Psoas muscle (tissue), 8 donors: Measurements from ENCODE around the gene KHDRBS1. TPM values are rescaled to one million over a fixed set of nuclear protein-coding genes. Genes with fewer than 3 reads are reported as not detected.
A peak's percentile ranks its signal among the peaks of the same experiment; 100 is the strongest.

Experiments used
- ATAC-seq, 4 donors: fragments of 200-7000 bp; cut with Tn5 transposase; one replicate each; pipeline ENCODE4 v1.9.1; 2020; ENCODE audit warnings: moderate library complexity in 3 of 4, mild to moderate bottlenecking in 2 of 4
- DNase-seq, 2 donors: peaks; one replicate each; pipeline ENCODE4 v3.0.0-alpha.2; 2020
- H3K27ac ChIP-seq: fragments of 200-600 bp; one replicate; pipeline ENCODE4 v1.8.0; 2022
- H3K27me3 ChIP-seq, 3 donors: fragments of 200-600 bp in 1 of 3; one replicate each; pipeline versions ENCODE4 v1.6.1 to v1.8.0; 2013 to 2022; ENCODE audit warnings: low read length in 2 of 3, mild to moderate bottlenecking in 2 of 3, moderate library complexity in 1 of 3; ENCODE audit not compliant: insufficient read depth in 3 of 3
- H3K36me3 ChIP-seq, 2 donors: fragments of 200-600 bp in 1 of 2; one replicate each; pipeline versions ENCODE4 v1.6.1 to v1.8.0; 2013 to 2022; ENCODE audit warnings: low read depth in 1 of 2, mild to moderate bottlenecking in 1 of 2, moderate library complexity in 1 of 2; ENCODE audit not compliant: insufficient read depth in 1 of 2
- H3K4me1 ChIP-seq: fragments of 200-600 bp; one replicate; pipeline ENCODE4 v1.8.0; 2022
- H3K4me3 ChIP-seq: fragments of 200-600 bp; one replicate; pipeline ENCODE4 v1.8.0; 2022; ENCODE audit warnings: mild to moderate bottlenecking
- H3K9me3 ChIP-seq: fragments of 200-600 bp; one replicate; pipeline ENCODE4 v1.8.0; 2022
- WGBS, 3 donors: extraction: QIAGEN DNeasy Blood & Tissue Kit; methylation state at CpG; one replicate each; pipeline versions ENCODE4 v1.1.6 to v1.1.7; 2013; 5-methylcytosine and 5-hydroxymethylcytosine counted together
- intact Hi-C, 2 donors: fragments of 100-400 bp; cut with DNase I; formaldehyde crosslinking; loops; one replicate each; pipeline versions ENCODE4 v1.11.0 to v1.14.2; 2022
- polyA plus RNA-seq, 3 donors: library from polyadenylated mRNA; stranded (reverse); fragments of 200-250 nt; gene quantifications; one replicate each; pipeline ENCODE4 v1.2.3, GENCODE V29; 2013
- total RNA-seq, 4 donors: library from RNA; stranded (reverse); fragmentation: NEBNext Ultra II Directional in 2 of 4; extraction: Animal tissue kit (Norgen Biotek cat#: 25700) in 2 of 4; gene quantifications; one replicate each; pipeline versions ENCODE4 v1.2.1 to v1.2.4, GENCODE V29; 2021 to 2023
- TF ChIP-seq, protein P1 (sequence below): fragments of 200-600 bp; IDR thresholded peaks from one replicate; pipeline ENCODE4 v1.8.0; 2022; ENCODE audit warnings: antibody characterized with exemption
- donor health status: healthy with polysubstance abuse.
- donor health status: DM: no; HTN: no; CAD: no; lungs with moderate emphysema.
- donor health status: Bipolar disorder and iron deficiency.
- donor health status: healthy.
- donor health status: DM: yes; HTN: yes; CAD: no.
- donor health status: DM: no; HTN: no; CAD: no.
- donor health status: DM: no; HTN: no; CAD: no.
- donor health status: DM: yes; HTN: yes; CAD: no.

Gene KHDRBS1
- total and polyA plus RNA-seq, 7 donors: 30.6 to 64.5 (median 46.5) TPM

DNA sequence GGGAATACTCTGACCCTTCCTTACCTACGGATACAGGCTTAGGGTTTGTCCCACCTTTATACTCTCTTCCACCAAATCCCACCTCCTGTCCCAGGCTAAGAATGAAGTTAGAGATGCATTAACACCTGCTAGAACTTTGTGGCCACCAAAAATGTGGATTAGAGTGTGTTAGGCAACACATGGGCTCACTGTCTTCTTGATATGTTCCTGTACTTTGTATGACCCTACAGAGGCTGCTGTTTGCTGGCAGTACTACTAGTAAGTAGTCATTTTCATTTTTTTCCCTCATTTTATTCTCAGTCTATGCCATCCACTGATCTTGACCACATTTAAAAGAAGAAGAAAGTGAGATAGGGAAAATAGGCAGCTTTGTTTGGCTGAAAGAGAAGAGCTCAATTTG lies 38.0 kb downstream of the KHDRBS1 start:
- Histone ChIP-seq H3K27me3 (no peaks in the 10 kb centered on the region), H3K9me3 (no peaks in the 10 kb centered on the region), H3K4me3 (no peak overlapping the region), H3K27ac (no peak overlapping the region), H3K4me1 (no peaks in the 10 kb centered on the region), H3K36me3 (peaks cover 0 to 13% of the 10 kb centered on the region in 2 donors)
- DNase-seq (no peak), ATAC-seq (no peak)
- TF ChIP-seq, protein P1, sequence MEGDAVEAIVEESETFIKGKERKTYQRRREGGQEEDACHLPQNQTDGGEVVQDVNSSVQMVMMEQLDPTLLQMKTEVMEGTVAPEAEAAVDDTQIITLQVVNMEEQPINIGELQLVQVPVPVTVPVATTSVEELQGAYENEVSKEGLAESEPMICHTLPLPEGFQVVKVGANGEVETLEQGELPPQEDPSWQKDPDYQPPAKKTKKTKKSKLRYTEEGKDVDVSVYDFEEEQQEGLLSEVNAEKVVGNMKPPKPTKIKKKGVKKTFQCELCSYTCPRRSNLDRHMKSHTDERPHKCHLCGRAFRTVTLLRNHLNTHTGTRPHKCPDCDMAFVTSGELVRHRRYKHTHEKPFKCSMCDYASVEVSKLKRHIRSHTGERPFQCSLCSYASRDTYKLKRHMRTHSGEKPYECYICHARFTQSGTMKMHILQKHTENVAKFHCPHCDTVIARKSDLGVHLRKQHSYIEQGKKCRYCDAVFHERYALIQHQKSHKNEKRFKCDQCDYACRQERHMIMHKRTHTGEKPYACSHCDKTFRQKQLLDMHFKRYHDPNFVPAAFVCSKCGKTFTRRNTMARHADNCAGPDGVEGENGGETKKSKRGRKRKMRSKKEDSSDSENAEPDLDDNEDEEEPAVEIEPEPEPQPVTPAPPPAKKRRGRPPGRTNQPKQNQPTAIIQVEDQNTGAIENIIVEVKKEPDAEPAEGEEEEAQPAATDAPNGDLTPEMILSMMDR: no peak
- intact Hi-C loops: no loop called here
- 86 to 93% (median 89%) methylated on average over 1 of the region's 1 CpG for WGBS, 3 donors

DNA sequence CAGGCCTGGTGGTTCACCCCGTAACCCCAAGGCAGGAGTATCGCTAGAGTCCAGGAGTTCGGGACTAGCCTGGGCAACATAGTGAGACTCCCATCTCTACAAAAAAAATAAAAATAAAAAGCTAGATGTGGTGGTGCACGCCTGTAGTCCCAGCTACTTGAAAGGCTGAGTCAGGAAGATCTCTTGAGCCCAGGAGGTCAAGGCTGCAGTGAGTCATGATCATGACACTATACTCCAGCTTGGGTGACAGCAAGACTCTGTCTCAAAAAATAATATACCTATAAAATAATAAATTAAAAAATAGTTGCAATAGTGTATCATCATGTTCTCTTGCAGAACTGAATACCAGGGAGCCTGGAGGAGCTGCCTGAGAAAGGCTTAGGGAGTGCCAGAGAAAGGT lies 39.2 kb downstream of the KHDRBS1 start:
- no peaks in the 10 kb centered on the region for H3K9me3 ChIP-seq
- no peaks in the 10 kb centered on the region for H3K27me3 ChIP-seq
- H3K4me3 ChIP-seq: no peak overlapping the region
- ATAC-seq (no peak), DNase-seq (no peak)
- 91 to 98% (median 97%) methylated on average over 4 of the region's 4 CpGs for WGBS, 3 donors
- TF ChIP-seq, protein P1: no peak
- intact Hi-C loops: no loop called here
- H3K36me3 ChIP-seq: peaks cover 2 to 14% of the 10 kb centered on the region in 2 donors
- no peak overlapping the region for H3K27ac ChIP-seq
- H3K4me1 ChIP-seq: no peaks in the 10 kb centered on the region

DNA sequence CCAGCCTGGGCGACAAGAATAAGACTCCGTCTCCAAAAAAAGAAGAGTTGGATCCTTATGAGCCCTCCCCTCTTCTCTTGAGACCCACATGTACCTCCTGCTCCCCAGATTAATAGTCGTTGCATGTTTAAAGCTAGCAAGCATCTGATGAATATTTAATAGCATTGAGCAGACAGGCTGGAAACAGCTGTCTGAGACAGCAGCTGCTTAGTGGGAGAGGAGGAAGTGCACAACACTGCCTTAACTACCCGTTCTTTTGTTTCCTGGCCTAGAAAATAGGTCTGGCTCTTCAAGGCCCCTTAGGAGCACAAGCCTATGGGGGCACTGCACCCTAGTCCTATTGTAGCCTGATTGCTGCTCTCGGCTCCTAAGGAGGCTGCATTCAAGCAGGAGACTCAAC lies 41.7 kb downstream of the KHDRBS1 start:
- H3K4me3 ChIP-seq: no peak overlapping the region
- no peaks in the 10 kb centered on the region for H3K4me1 ChIP-seq
- H3K36me3 ChIP-seq: peaks cover 10 to 27% of the 10 kb centered on the region in 2 donors
- no peak overlapping the region for H3K27ac ChIP-seq
- DNase-seq (no peak), ATAC-seq (no peak)
- no peaks in the 10 kb centered on the region for H3K9me3 ChIP-seq
- H3K27me3 ChIP-seq: no peaks in the 10 kb centered on the region
- TF ChIP-seq, protein P1: no peak
- intact Hi-C loops: no loop called here
- 63 to 72% (median 65%) methylated on average over 5 of the region's 5 CpGs for WGBS, 3 donors

DNA sequence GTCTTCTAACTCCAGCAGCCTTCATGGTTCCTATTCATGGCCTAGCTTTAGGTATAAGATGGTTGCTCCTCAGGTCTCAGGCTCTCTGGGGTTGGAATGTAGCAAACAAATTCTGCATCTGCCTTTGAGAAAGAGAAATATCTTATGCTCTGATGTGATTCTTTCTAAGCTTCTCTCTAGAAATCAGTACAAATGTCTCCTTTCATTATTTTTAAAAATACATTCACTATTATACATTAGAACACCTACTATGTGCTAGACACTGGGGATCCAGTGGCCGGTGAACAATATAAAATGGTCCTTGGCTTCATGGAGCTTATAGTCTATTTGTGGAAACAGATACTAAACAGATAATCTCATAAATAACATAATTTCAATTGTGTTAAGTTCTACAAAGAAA lies 42.9 kb downstream of the KHDRBS1 start:
- H3K27ac ChIP-seq: no peak overlapping the region
- no peaks in the 10 kb centered on the region for H3K27me3 ChIP-seq
- DNase-seq: no peak
- H3K9me3 ChIP-seq: no peaks in the 10 kb centered on the region
- peaks cover 10 to 39% of the 10 kb centered on the region in 2 donors for H3K36me3 ChIP-seq
- TF ChIP-seq, protein P1: no peak
- 95 to 100% (median 98%) methylated on average over 1 of the region's 1 CpG for WGBS, 3 donors
- no peaks in the 10 kb centered on the region for H3K4me1 ChIP-seq
- intact Hi-C loops: no loop called here
- no peak for ATAC-seq
- no peak overlapping the region for H3K4me3 ChIP-seq

DNA sequence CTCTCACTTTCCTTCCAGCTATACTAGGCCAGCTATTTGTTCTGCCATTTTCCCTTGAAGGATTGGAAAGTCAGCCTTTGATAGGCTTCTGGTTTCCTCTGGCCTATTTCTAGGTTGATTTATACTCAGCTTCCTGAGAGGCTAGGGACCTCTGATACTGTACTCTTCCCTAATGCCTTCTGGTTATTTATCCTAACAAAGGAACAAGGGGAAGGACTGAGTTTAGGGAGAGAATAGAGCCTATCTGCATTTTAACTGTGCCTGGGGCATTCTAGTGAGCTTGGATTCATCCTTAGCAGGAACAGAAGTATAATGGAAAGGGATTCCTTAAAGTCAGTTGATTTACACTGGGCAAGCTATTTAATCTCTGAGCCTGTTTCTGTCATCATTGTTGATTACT lies 47.2 kb downstream of the KHDRBS1 start:
- intact Hi-C loops: loop anchor here in 1 of 2 donors (5.0 kb wide), 1 partner anchor 99 kb away; no protein-coding TSS in a partner anchor
- Histone ChIP-seq H3K27ac (peak overlapping the region; percentile 89), H3K9me3 (no peaks in the 10 kb centered on the region), H3K36me3 (peaks cover 6 to 40% of the 10 kb centered on the region in 2 donors), H3K4me3 (no peak overlapping the region), H3K4me1 (peaks cover 19% of the 10 kb centered on the region), H3K27me3 (no peaks in the 10 kb centered on the region)
- TF ChIP-seq, protein P1: no peak
- no peak for DNase-seq
- ATAC-seq: no peak
